COR-L47 (cell line): ENCODE results near the gene NAV2.

Source experiments
- DNase-seq: peaks from one replicate; lab custom pipeline; 2025; lab: John Stamatoyannopoulos, UW

Gene NAV2

DNA sequence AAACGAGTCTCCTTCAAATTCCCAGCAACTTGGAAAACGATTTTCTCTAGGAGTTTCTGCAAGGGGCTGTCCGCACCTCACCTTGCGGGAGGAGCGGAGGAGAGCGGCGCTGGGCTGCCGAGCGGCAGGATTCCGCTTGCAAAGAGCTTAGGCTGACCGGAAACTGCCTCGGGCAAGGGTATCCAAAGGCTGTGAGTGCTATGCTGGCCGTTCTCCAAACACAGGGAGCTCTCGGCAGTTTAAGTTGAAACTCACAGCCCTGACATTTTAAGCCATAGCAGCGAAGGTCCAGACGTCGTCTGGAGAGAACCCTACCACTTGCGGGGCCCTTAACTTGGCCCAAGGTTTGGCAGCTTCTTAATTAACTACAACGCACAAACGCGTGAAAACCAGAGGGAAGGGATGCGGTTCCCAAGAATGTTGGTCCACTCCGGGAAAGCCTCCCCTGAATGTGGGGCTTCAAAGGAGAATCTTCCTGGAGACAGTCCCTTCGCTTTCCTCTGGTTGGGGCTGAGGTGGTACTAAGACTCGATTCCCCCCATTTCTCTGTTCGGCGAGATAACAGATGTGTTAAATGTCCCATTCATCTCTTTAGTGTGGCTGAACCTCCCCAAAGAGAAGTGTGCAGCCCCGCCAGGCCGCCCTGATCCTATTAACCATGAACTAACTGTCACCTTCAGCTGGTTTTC lies 448.7 kb downstream of the NAV2 start:
- DNase-seq, result no peak

DNA sequence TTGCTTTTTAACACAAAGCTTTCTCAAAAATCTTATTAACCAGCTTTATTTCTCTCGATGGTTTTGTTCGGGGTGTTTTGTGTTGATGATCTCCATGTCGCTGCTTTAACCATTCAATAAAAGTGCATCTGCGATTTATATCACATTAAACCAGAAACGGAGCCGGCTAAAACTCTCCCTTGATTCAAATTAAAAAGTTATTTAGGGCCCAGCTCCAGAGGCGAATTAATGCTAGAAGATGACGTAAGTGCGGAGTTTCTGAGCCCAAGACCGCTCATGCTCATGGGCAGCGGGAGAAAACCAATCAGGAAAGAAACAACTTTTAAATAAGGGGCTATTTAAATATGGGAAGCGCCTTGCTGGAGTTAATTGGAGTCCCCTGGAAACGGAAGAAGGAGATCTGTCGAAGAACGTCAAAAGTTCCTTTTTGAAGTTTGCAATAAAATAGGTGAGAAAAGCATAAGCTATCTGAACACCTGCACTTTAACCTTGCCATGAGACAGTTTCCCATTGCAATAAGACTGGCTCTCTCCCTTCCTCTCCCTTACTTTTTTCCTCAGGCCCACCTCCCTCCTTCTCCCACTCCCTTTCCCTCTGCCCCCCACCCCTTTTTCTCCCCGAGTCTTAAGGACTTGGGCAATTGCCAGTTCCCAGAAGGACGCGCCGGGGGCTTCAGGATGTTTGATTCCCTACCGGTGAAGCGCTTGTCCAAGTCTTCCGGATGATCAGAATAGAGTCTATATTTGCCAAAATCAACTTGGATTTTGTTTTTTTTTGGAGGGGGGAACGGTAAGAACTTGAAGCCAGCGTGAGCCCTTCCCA lies 449.5 kb downstream of the NAV2 start:
- DNase-seq, result no peak

DNA sequence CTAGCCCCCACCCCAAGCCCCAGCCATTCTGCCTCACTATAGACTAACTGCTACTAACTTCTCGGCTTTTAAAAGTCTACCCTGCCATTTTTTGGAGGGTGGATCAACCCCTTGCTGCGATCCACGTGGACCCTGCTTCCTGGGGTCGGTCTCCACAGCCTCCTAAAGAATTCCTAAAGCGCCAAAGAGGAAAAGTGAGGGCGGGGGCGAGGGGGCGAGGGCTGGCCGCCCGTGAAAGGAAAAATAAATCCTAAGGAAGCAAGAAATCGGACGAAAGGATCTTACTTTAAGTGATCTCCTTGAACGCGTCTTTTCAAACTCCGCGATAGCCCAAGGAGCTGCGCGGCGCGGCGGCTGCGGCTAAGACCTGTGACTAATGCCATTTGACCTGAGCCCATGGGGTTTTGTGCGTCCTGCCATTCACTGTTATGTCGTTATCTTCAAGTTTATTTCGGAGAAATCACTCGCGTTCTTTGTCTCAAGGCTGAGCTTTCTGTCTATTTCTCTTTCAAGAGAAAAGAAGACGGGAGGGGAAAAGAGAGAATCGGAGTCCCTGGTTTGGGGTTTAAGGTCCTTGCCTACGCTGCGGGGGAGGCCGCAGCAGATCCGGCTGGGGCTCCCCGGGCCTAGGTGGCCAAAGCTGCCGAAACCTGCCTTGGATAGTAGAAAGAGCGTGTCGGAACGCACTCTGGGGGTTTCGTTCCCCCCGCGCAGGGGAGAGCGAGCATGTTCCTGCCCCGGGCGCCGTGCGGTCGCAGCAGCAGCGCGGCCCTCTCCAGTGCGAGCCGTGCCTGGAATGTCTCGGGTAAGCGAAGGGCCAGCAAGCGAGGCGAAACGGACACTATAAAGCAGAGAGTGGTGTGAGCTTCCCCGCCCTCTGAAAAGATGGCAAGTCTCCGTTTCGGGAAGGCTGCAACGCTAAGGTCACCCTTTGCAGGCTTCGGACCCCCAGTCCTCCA lies 450.5 kb downstream of the NAV2 start:
- DNase-seq, result no peak

DNA sequence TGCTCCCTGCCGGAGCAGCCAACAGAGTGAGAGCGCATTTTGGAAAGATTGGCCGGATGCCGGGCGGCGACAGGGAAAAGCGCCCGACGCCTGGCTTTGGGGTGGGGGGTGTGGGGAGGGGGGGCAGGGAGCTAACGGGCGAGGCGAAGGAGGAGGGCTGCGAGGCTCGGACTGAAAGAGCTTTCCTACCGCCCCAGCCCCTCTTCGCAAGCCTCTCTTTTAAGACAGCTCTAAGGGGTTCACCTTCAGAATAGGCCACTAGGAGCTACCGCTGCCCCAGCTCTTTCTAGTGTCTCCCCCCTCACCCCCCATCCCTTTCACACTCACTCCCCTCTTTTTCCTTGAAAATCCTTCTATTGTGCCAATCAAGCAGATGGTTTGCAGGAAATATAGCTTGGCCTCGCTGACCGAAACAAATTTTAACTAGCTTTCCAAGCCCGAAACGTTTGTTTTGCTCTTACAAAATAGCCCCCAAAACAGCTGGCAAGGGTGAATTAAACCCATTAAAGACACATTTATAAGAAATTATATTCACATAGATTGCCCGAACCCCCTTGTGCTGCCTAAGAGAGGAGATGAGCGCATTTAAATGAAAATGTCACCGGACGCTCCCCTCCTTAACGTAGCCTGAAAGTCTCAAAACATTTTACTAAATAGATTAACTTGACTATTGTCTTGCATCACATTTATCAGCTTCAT lies 451.3 kb downstream of the NAV2 start:
- no peak for DNase-seq
